ENCODE measurements around the gene TAB2.

DNA sequence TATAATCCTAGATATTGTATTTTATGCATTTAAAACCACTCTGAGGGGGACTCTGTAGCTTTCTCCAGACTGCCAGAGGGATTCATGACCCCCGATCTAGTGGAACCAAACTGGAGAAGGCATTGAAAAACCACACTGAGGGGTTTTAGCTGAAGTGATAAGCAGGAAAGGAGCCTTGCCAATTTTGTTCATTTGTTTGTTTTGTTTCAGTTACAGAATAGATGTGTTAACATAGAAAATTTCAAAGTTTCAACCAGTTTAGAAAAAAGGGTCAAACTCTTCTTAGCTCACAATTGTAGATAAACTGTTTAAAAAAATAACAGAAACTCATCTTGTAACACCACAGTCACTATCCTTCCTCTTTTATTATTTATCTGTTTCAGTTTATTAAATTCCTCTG is 19.8 kb downstream of the TAB2 start:
- TF ChIP-seq, protein P1, sequence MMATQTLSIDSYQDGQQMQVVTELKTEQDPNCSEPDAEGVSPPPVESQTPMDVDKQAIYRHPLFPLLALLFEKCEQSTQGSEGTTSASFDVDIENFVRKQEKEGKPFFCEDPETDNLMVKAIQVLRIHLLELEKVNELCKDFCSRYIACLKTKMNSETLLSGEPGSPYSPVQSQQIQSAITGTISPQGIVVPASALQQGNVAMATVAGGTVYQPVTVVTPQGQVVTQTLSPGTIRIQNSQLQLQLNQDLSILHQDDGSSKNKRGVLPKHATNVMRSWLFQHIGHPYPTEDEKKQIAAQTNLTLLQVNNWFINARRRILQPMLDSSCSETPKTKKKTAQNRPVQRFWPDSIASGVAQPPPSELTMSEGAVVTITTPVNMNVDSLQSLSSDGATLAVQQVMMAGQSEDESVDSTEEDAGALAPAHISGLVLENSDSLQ (IDR thresholded peaks at IDR 0.05) = no peak
- TF ChIP-seq TARDBP (IDR thresholded peaks at IDR 0.05) (no peak), BHLHE40 (IDR thresholded peaks at IDR 0.05; ENCODE audit: borderline replicate concordance) (no peak)
